ENCODE data around the gene CPLX3.

The CPLX3 gene

GRCh38 chr15:74845208-74845568, 18.8 kb downstream of the CPLX3 start:
- no peaks in the 10 kb centered on the region for H3K27me3 ChIP-seq (ENCODE audit: insufficient read depth, low read depth)
- H3K79me2 ChIP-seq (ENCODE audit: insufficient read depth, low read depth): no peaks in the 10 kb centered on the region
- H3K36me3 ChIP-seq (ENCODE audit: insufficient read depth): no peaks in the 10 kb centered on the region
- H4K20me1 ChIP-seq (ENCODE audit: insufficient read depth): no peaks in the 10 kb centered on the region
- no peak for TF ChIP-seq CTCF (conservative IDR thresholded peaks at IDR 0.05; ENCODE audit: low read depth, low read length)
- H3K4me2 ChIP-seq: no peak overlapping the region
- no peak overlapping the region for H3K4me3 ChIP-seq (IDR thresholded peaks at IDR 0.05; ENCODE audit: insufficient read depth, low read depth, low read length)
- peaks cover 13% of the 10 kb centered on the region for H3K4me1 ChIP-seq (ENCODE audit: low read depth, poor library complexity, severe bottlenecking)
- no peak overlapping the region for H2AFZ ChIP-seq (ENCODE audit: low read depth)
- H3K27ac ChIP-seq: no peak overlapping the region
- no peak overlapping the region for H3K9ac ChIP-seq

- H3K4me1 ChIP-seq (ENCODE audit: low read depth, poor library complexity, severe bottlenecking): peaks cover 13% of the 10 kb centered on the region
- H3K27ac ChIP-seq: no peak overlapping the region
- no peaks in the 10 kb centered on the region for H4K20me1 ChIP-seq (ENCODE audit: insufficient read depth)
- no peaks in the 10 kb centered on the region for H3K79me2 ChIP-seq (ENCODE audit: insufficient read depth, low read depth)
- H3K9ac ChIP-seq: no peak overlapping the region
- TF ChIP-seq CTCF (conservative IDR thresholded peaks at IDR 0.05; ENCODE audit: low read depth, low read length): no peak
- no peak overlapping the region for H3K4me3 ChIP-seq (IDR thresholded peaks at IDR 0.05; ENCODE audit: insufficient read depth, low read depth, low read length)
- no peaks in the 10 kb centered on the region for H3K27me3 ChIP-seq (ENCODE audit: insufficient read depth, low read depth)
- no peaks in the 10 kb centered on the region for H3K36me3 ChIP-seq (ENCODE audit: insufficient read depth)
- no peak overlapping the region for H3K4me2 ChIP-seq
- H2AFZ ChIP-seq (ENCODE audit: low read depth): no peak overlapping the region
These were observed 19.2 kb downstream of the CPLX3 start for GRCh38 chr15:74845581-74845980.

- Histone ChIP-seq H3K79me2 (ENCODE audit: insufficient read depth, low read depth) (no peaks in the 10 kb centered on the region), H4K20me1 (ENCODE audit: insufficient read depth) (no peaks in the 10 kb centered on the region), H2AFZ (ENCODE audit: low read depth) (no peak overlapping the region), H3K36me3 (ENCODE audit: insufficient read depth) (no peaks in the 10 kb centered on the region), H3K4me2 (no peak overlapping the region), H3K27ac (no peak overlapping the region), H3K4me3 (IDR thresholded peaks at IDR 0.05; ENCODE audit: insufficient read depth, low read depth, low read length) (no peak overlapping the region), H3K4me1 (ENCODE audit: low read depth, poor library complexity, severe bottlenecking) (peaks cover 13% of the 10 kb centered on the region), H3K9ac (no peak overlapping the region), H3K27me3 (ENCODE audit: insufficient read depth, low read depth) (no peaks in the 10 kb centered on the region)
- no peak for TF ChIP-seq CTCF (conservative IDR thresholded peaks at IDR 0.05; ENCODE audit: low read depth, low read length)
These were observed 21.0 kb downstream of the CPLX3 start for GRCh38 chr15:74847432-74847831.

GRCh38 chr15:74850393-74850792, 24.0 kb downstream of the CPLX3 start:
- no peaks in the 10 kb centered on the region for H3K79me2 ChIP-seq (ENCODE audit: insufficient read depth, low read depth)
- no peak overlapping the region for H3K4me2 ChIP-seq
- no peak overlapping the region for H3K4me3 ChIP-seq (IDR thresholded peaks at IDR 0.05; ENCODE audit: insufficient read depth, low read depth, low read length)
- H3K36me3 ChIP-seq (ENCODE audit: insufficient read depth): no peaks in the 10 kb centered on the region
- H2AFZ ChIP-seq (ENCODE audit: low read depth): no peak overlapping the region
- H3K4me1 ChIP-seq (ENCODE audit: low read depth, poor library complexity, severe bottlenecking): peaks cover 7% of the 10 kb centered on the region
- no peak for TF ChIP-seq CTCF (conservative IDR thresholded peaks at IDR 0.05; ENCODE audit: low read depth, low read length)
- H3K27ac ChIP-seq: no peak overlapping the region
- no peaks in the 10 kb centered on the region for H4K20me1 ChIP-seq (ENCODE audit: insufficient read depth)
- no peaks in the 10 kb centered on the region for H3K27me3 ChIP-seq (ENCODE audit: insufficient read depth, low read depth)
- H3K9ac ChIP-seq: no peak overlapping the region

- H3K4me3 ChIP-seq (IDR thresholded peaks at IDR 0.05; ENCODE audit: insufficient read depth, low read depth, low read length): no peak overlapping the region
- H3K36me3 ChIP-seq (ENCODE audit: insufficient read depth): no peaks in the 10 kb centered on the region
- H3K27ac ChIP-seq: no peak overlapping the region
- no peaks in the 10 kb centered on the region for H3K27me3 ChIP-seq (ENCODE audit: insufficient read depth, low read depth)
- no peak overlapping the region for H3K4me2 ChIP-seq
- no peaks in the 10 kb centered on the region for H3K79me2 ChIP-seq (ENCODE audit: insufficient read depth, low read depth)
- H3K9ac ChIP-seq: no peak overlapping the region
- no peaks in the 10 kb centered on the region for H4K20me1 ChIP-seq (ENCODE audit: insufficient read depth)
- no peak overlapping the region for H2AFZ ChIP-seq (ENCODE audit: low read depth)
- TF ChIP-seq CTCF (conservative IDR thresholded peaks at IDR 0.05; ENCODE audit: low read depth, low read length): no peak
- H3K4me1 ChIP-seq (ENCODE audit: low read depth, poor library complexity, severe bottlenecking): peaks cover 7% of the 10 kb centered on the region
These were observed 25.5 kb downstream of the CPLX3 start for GRCh38 chr15:74851960-74852359.

Data from KMS-11 (cell line).